ENCODE results near the gene WDR54. TPM values are rescaled to one million over a fixed set of nuclear protein-coding genes. Genes with fewer than 3 reads are reported as not detected.

Gene WDR54
- total and polyA plus RNA-seq, 10 of the 15 experiments (the other 5 are each of a cell fraction or from before 2014, with no cell fraction given), result 38.2 to 116 (median 89.1) TPM

DNA sequence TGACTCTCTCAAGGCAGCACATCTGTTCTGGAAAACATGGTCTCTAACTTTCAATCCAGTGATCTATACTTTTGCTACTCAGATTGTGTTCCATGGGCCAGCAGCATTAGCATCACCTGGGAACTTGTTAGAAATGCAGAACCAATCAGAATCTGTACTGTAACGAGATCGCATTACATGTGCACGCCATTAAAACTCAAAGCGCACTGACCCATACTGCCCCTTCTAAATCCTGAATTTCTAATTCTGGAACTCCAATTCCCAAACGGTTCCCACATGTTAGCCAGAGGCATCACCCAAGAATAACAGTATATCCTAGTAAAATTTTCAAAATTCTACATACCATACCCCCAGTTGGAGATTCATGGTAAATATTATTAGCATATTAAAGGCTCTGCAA, 30.9 kb upstream of the WDR54 start:
- no peak for FAIRE-seq
- in situ Hi-C loops (cut with MboI), result loop anchor here (10.0 kb wide), 1 partner anchor 566 kb away; the partner anchor contains the start of gene STAMBP
- no peak overlapping the region for H2AFZ ChIP-seq (ENCODE audit: control insufficient read depth, low read depth, low read length)
- peaks cover 27% of the 10 kb centered on the region for H3K79me2 ChIP-seq (ENCODE audit: control insufficient read depth, insufficient read depth, low read length)
- no TSS peak for BruUV-seq (replicated peaks)
- WGBS (ENCODE audit: insufficient coverage, insufficient replicate concordance, low lambda C conversion rate, missing lambda C conversion rate), result 79% methylated on average over 5 of the region's 5 CpGs
- ATAC-seq, result no peak
- 0 out of 2 replicates have a peak, but pooled peaks cover 3% of the 10 kb centered on the region for H4K20me1 ChIP-seq (ENCODE audit: control insufficient read depth, insufficient read depth)
- ChIA-PET POLR2A (interaction anchor here (0.5 to 1.6 kb wide), 10 partner anchors 9 to 448 kb away, joined by 3 to 5 read pairs (median 3); partner anchors contain the start of genes C2orf81 and WDR54), CTCF (interaction anchor here (0.7 to 5.2 kb wide), 29 partner anchors 8 to 567 kb away, joined by 3 to 48 read pairs (median 5); partner anchors contain the start of genes DCTN1 and INO80B), RAD21 (ENCODE audit: unreplicated experiment) (interaction anchor here (0.8 to 3.5 kb wide), 14 partner anchors 8 to 562 kb away, joined by 3 to 14 read pairs (median 5); partner anchors contain the start of genes INO80B, STAMBP and WBP1), SMC1A (ENCODE audit: uncharacterized antibody, unreplicated experiment) (interaction anchor here (0.7 to 6.1 kb wide), 16 partner anchors 9 to 566 kb away, joined by 3 to 36 read pairs (median 5); partner anchors contain the start of gene DCTN1)
- no peak overlapping the region for H3K27ac ChIP-seq (ENCODE audit: control insufficient read depth, insufficient read depth)
- intact Hi-C loops (cut with micrococcal nuclease; ENCODE audit: unreplicated experiment), result loop anchor here (5.0 to 10.0 kb wide), 3 partner anchors 123 to 246 kb away; partner anchors contain the start of gene BOLA3
- H3K4me1 ChIP-seq (ENCODE audit: control insufficient read depth, insufficient read depth, low read length), result peaks cover 3% of the 10 kb centered on the region; the same call in 1 of the 2 replicates
- DNase-seq (ENCODE audit: low read depth, low spot score), result no peak
- H3K9me3 ChIP-seq (replicated peaks; ENCODE audit: control insufficient read depth, insufficient read depth, low read length), result no peaks in the 10 kb centered on the region
- H3K36me3 ChIP-seq (ENCODE audit: control insufficient read depth in 2 of 2, insufficient read depth in 2 of 2, low read length in 1 of 2), result no peaks in the 10 kb centered on the region
- H3K27me3 ChIP-seq (replicated peaks in 1 of 2; ENCODE audit: control insufficient read depth in 2 of 2, insufficient read depth in 2 of 2, low read length in 1 of 2), result no peaks in the 10 kb centered on the region
- H3K4me3 ChIP-seq, result peak overlapping the region; percentile 88
- H3K9ac ChIP-seq (ENCODE audit: control insufficient read depth, insufficient read depth, low read length), result no peak overlapping the region
- H3K4me2 ChIP-seq (ENCODE audit: control insufficient read depth, insufficient read depth), result peak overlapping the region; percentile 40
- TF ChIP-seq BRCA1 (IDR thresholded peaks at IDR 0.05; ENCODE audit: low read depth, low read length) (no peak), WRNIP1 (IDR thresholded peaks at IDR 0.05; ENCODE audit: borderline replicate concordance, low read depth, low read length) (no peak), ASH2L (IDR thresholded peaks at IDR 0.05; ENCODE audit: borderline replicate concordance, low read depth) (no peak), BMI1 (IDR thresholded peaks at IDR 0.05; ENCODE audit: borderline replicate concordance) (no peak), FOXK2 (IDR thresholded peaks at IDR 0.05) (no peak), CHD1 (IDR thresholded peaks at IDR 0.05; ENCODE audit: low read depth, low read length) (no peak), NR2C1 (IDR thresholded peaks at IDR 0.05) (no peak), ZSCAN29 (IDR thresholded peaks at IDR 0.05) (no peak), HDAC2 (IDR thresholded peaks at IDR 0.05) (no peak), TBL1XR1 (IDR thresholded peaks at IDR 0.05; ENCODE audit: low read depth, low read length) (no peak)
- TF ChIP-seq, protein P1, sequence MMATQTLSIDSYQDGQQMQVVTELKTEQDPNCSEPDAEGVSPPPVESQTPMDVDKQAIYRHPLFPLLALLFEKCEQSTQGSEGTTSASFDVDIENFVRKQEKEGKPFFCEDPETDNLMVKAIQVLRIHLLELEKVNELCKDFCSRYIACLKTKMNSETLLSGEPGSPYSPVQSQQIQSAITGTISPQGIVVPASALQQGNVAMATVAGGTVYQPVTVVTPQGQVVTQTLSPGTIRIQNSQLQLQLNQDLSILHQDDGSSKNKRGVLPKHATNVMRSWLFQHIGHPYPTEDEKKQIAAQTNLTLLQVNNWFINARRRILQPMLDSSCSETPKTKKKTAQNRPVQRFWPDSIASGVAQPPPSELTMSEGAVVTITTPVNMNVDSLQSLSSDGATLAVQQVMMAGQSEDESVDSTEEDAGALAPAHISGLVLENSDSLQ (IDR thresholded peaks at IDR 0.05), result no peak
- TF ChIP-seq, protein P2, sequence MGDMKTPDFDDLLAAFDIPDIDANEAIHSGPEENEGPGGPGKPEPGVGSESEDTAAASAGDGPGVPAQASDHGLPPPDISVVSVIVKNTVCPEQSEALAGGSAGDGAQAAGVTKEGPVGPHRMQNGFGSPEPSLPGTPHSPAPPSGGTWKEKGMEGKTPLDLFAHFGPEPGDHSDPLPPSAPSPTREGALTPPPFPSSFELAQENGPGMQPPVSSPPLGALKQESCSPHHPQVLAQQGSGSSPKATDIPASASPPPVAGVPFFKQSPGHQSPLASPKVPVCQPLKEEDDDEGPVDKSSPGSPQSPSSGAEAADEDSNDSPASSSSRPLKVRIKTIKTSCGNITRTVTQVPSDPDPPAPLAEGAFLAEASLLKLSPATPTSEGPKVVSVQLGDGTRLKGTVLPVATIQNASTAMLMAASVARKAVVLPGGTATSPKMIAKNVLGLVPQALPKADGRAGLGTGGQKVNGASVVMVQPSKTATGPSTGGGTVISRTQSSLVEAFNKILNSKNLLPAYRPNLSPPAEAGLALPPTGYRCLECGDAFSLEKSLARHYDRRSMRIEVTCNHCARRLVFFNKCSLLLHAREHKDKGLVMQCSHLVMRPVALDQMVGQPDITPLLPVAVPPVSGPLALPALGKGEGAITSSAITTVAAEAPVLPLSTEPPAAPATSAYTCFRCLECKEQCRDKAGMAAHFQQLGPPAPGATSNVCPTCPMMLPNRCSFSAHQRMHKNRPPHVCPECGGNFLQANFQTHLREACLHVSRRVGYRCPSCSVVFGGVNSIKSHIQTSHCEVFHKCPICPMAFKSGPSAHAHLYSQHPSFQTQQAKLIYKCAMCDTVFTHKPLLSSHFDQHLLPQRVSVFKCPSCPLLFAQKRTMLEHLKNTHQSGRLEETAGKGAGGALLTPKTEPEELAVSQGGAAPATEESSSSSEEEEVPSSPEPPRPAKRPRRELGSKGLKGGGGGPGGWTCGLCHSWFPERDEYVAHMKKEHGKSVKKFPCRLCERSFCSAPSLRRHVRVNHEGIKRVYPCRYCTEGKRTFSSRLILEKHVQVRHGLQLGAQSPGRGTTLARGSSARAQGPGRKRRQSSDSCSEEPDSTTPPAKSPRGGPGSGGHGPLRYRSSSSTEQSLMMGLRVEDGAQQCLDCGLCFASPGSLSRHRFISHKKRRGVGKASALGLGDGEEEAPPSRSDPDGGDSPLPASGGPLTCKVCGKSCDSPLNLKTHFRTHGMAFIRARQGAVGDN (IDR thresholded peaks at IDR 0.05), result no peak
- TF ChIP-seq, protein P3, sequence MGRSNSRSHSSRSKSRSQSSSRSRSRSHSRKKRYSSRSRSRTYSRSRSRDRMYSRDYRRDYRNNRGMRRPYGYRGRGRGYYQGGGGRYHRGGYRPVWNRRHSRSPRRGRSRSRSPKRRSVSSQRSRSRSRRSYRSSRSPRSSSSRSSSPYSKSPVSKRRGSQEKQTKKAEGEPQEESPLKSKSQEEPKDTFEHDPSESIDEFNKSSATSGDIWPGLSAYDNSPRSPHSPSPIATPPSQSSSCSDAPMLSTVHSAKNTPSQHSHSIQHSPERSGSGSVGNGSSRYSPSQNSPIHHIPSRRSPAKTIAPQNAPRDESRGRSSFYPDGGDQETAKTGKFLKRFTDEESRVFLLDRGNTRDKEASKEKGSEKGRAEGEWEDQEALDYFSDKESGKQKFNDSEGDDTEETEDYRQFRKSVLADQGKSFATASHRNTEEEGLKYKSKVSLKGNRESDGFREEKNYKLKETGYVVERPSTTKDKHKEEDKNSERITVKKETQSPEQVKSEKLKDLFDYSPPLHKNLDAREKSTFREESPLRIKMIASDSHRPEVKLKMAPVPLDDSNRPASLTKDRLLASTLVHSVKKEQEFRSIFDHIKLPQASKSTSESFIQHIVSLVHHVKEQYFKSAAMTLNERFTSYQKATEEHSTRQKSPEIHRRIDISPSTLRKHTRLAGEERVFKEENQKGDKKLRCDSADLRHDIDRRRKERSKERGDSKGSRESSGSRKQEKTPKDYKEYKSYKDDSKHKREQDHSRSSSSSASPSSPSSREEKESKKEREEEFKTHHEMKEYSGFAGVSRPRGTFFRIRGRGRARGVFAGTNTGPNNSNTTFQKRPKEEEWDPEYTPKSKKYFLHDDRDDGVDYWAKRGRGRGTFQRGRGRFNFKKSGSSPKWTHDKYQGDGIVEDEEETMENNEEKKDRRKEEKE (IDR thresholded peaks at IDR 0.05), result no peak
- TF ChIP-seq, protein P4, sequence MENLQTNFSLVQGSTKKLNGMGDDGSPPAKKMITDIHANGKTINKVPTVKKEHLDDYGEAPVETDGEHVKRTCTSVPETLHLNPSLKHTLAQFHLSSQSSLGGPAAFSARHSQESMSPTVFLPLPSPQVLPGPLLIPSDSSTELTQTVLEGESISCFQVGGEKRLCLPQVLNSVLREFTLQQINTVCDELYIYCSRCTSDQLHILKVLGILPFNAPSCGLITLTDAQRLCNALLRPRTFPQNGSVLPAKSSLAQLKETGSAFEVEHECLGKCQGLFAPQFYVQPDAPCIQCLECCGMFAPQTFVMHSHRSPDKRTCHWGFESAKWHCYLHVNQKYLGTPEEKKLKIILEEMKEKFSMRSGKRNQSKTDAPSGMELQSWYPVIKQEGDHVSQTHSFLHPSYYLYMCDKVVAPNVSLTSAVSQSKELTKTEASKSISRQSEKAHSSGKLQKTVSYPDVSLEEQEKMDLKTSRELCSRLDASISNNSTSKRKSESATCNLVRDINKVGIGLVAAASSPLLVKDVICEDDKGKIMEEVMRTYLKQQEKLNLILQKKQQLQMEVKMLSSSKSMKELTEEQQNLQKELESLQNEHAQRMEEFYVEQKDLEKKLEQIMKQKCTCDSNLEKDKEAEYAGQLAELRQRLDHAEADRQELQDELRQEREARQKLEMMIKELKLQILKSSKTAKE (IDR thresholded peaks at IDR 0.05; ENCODE audit: low read depth, poor library complexity, severe bottlenecking), result no peak

Measured in GM12878 (cell line).